GM12892 (cell line): ENCODE results near the gene SLC38A3.

ENCODE experiments used
- POLR2A ChIP-seq: IDR thresholded peaks from 2 replicates; pipeline ENCODE4 v1.6.1; 2011; ENCODE audit warnings: low read depth, low read length, control low read depth
- POLR2AphosphoS5 ChIP-seq: IDR thresholded peaks from 2 replicates; pipeline ENCODE4 v1.6.1; 2011; ENCODE audit warnings: low read depth, low read length, control low read depth
- TAF1 ChIP-seq: IDR thresholded peaks from 2 replicates; pipeline ENCODE4 v1.6.1; 2011; ENCODE audit warnings: low read depth, mild to moderate bottlenecking, control low read depth, low read length, borderline replicate concordance

DNA sequence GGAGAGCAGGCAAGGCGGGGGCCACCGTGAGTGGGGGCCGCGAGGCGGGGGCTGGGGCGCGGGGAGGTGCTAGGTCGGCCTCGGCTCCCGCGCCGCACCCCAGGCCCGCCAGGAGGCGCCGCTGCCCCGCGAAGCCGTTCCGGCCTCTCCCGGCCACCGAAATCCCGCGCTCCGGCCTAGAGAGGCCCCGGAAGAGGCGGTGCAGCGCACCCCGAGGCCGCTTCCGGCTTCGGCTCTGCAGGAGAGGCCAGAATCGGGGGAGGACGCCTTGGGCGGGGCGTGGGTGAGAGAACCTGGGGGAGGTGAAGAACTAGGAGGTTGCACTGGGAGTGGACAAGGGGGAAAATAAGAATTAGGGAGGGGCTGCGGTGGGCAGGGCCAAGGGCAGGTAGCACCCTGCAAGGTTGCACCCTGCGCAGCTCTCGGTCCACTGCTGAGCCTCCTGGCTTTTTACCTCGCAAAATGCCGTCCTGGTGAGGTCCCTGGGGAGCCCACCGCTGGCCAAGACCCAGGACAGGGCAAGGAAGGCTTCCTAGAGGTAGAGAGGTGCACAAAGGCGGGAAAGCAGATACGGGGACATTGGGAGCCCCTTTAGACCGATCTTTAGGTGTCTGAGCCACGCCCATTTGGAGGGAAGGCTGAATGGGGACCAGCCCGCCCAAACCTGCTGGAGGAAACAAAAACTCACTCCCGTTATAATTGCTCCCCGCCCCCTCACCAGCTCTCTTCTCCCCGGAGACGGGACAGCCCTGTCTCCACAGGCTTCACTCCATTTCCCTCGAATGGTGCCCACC lies 22.5 kb downstream of the SLC38A3 start:
- TF ChIP-seq POLR2A = peak; percentile 75
- TF ChIP-seq POLR2AphosphoS5 = no peak
- 0 out of 2 replicates have a peak, but pooled peaks have one; percentile 25 for TF ChIP-seq TAF1
